Thyroid gland (tissue), 4 donors: Measurements from ENCODE around the gene SMCHD1.

Source experiments
- CTCF ChIP-seq, 6 experiments: fragments of 200-600 bp in 3 of 6; fragments of 450-650 bp in 3 of 6; sonication (generic) in 3 of 6; IDR thresholded peaks; one replicate each; pipeline ENCODE4 v1.5.1; 2016 to 2019; ENCODE audit warnings: antibody characterized with exemption in 6 of 6, mild to moderate bottlenecking in 2 of 6, inconsistent platforms in 1 of 6, moderate library complexity in 1 of 6
- POLR2A ChIP-seq, 2 donors: fragments of 450-650 bp; IDR thresholded peaks; one replicate each; pipeline ENCODE4 v1.6.1; 2017; ENCODE audit warnings: antibody characterized with exemption in 2 of 2, mild to moderate bottlenecking in 2 of 2, moderate library complexity in 1 of 2

- TF ChIP-seq CTCF (IDR thresholded peaks at IDR 0.05) (no peak), POLR2A (IDR thresholded peaks at IDR 0.05) (no peak)
Observed at GRCh38 chr18:2672410-2672809, 16.9 kb downstream of the SMCHD1 start.
